CD4-positive, CD25-positive, alpha-beta regulatory T cell (primary cell): Measurements from ENCODE around the gene BNC1. TPM values are rescaled to one million over a fixed set of nuclear protein-coding genes. Genes with fewer than 3 reads are reported as not detected.

ENCODE experiments used
- ATAC-seq, 2 donors: fragments of 150-1000 bp; cut with Tn5 transposase; one replicate each; pipeline ENCODE4 v1.10.0; 2021; ENCODE audit warnings: low read depth in 2 of 2, moderate number of reproducible peaks in 2 of 2, moderate library complexity in 1 of 2
- DNase-seq, 3 donors: peaks; one replicate each; pipeline versions ENCODE4 v3.0.0 to v3.0.0-alpha.2; 2012 to 2022; ENCODE audit warnings: mixed read lengths in 1 of 3
- H3K27ac ChIP-seq: one replicate; pipeline ENCODE4 v1.7.0; 2013; ENCODE audit warnings: mild to moderate bottlenecking, low read length; ENCODE audit not compliant: insufficient read depth, poor library complexity, severe bottlenecking
- H3K27me3 ChIP-seq: one replicate; pipeline ENCODE4 v1.7.0; 2013; ENCODE audit warnings: low read length; ENCODE audit not compliant: control insufficient read depth, insufficient read depth
- H3K36me3 ChIP-seq: one replicate; pipeline ENCODE4 v1.7.0; 2013; ENCODE audit warnings: mild to moderate bottlenecking, low read length, moderate library complexity; ENCODE audit not compliant: control insufficient read depth, insufficient read depth
- H3K4me1 ChIP-seq: 2 replicates; pipeline ENCODE4 v1.7.0; 2013; ENCODE audit warnings: mild to moderate bottlenecking, low read length; ENCODE audit not compliant: insufficient read depth, control insufficient read depth, poor library complexity, severe bottlenecking
- H3K4me3 ChIP-seq: one replicate; pipeline ENCODE4 v1.7.0; 2013; ENCODE audit warnings: low read depth, mild to moderate bottlenecking, low read length, moderate library complexity
- H3K9me3 ChIP-seq, 2 experiments: 1 replicate in 1 of 2; 2 replicates in 1 of 2; pipeline ENCODE4 v1.7.0; 2013; ENCODE audit warnings: low read length in 2 of 2, mild to moderate bottlenecking in 1 of 2, moderate library complexity in 1 of 2; ENCODE audit not compliant: control insufficient read depth in 2 of 2
- H3K27ac Mint-ChIP-seq, 3 donors: one replicate each; pipeline ENCODE4 v1.8.0; 2020 to 2022; ENCODE audit warnings: mild to moderate bottlenecking in 3 of 3, mixed read lengths in 3 of 3, moderate library complexity in 2 of 3
- H3K27me3 Mint-ChIP-seq: one replicate; pipeline ENCODE4 v1.8.0; 2022; ENCODE audit warnings: mild to moderate bottlenecking, mixed read lengths
- H3K36me3 Mint-ChIP-seq: one replicate; pipeline ENCODE4 v1.8.0; 2020; ENCODE audit warnings: mixed read lengths
- H3K4me1 Mint-ChIP-seq, 4 donors: one replicate each; pipeline ENCODE4 v1.8.0; 2020 to 2022; ENCODE audit warnings: mixed read lengths in 4 of 4, mild to moderate bottlenecking in 1 of 4
- H3K4me3 Mint-ChIP-seq, 4 donors: one replicate each; pipeline ENCODE4 v1.8.0; 2020 to 2022; ENCODE audit warnings: mild to moderate bottlenecking in 4 of 4, mixed read lengths in 4 of 4, moderate library complexity in 3 of 4
- H3K9me3 Mint-ChIP-seq, 7 donors: one replicate each; pipeline ENCODE4 v1.8.0; 2020 to 2022; ENCODE audit warnings: mixed read lengths in 7 of 7, mild to moderate bottlenecking in 3 of 7, moderate library complexity in 2 of 7
- polyA plus RNA-seq, 4 donors: library from polyadenylated mRNA; unstranded; fragments of 300-500 nt; fragmentation: Illumina TruSeq; gene quantifications; one replicate each; pipeline ENCODE4 v1.2.3, GENCODE V29; 2021
- total RNA-seq: library from RNA; stranded (reverse); gene quantifications from one replicate; pipeline ENCODE4 v1.2.3, GENCODE V29; 2022

The BNC1 gene
- total and polyA plus RNA-seq, 5 donors from 2014 or later = not detected

- H3K9me3 Mint-ChIP-seq = peaks cover 0 to 2% (median 0%) of the 10 kb centered on the region in 7 donors
- no peaks in the 10 kb centered on the region for H3K4me1 Mint-ChIP-seq
- no peak overlapping the region for H3K27ac ChIP-seq
- H3K36me3 Mint-ChIP-seq = no peaks in the 10 kb centered on the region
- H3K4me1 ChIP-seq = no peaks in the 10 kb centered on the region
- no peaks in the 10 kb centered on the region for H3K27me3 ChIP-seq
- peaks cover 9% of the 10 kb centered on the region for H3K27me3 Mint-ChIP-seq
- no peak for DNase-seq
- H3K4me3 Mint-ChIP-seq = no peak overlapping the region
- no peaks in the 10 kb centered on the region for H3K9me3 ChIP-seq
- no peak overlapping the region for H3K27ac Mint-ChIP-seq
- no peak for ATAC-seq
- H3K4me3 ChIP-seq = no peak overlapping the region
- H3K36me3 ChIP-seq = no peaks in the 10 kb centered on the region
Measured at GRCh38 chr15:83319771-83320170, 35.3 kb upstream of the BNC1 start.

GRCh38 chr15:83318861-83319415, 34.5 kb upstream of the BNC1 start:
- peaks cover 9% of the 10 kb centered on the region for H3K27me3 Mint-ChIP-seq
- no peaks in the 10 kb centered on the region for H3K36me3 ChIP-seq

GRCh38 chr15:83318036-83318435, 33.6 kb upstream of the BNC1 start:
- Histone ChIP-seq H3K36me3 (no peaks in the 10 kb centered on the region), H3K27me3 (no peaks in the 10 kb centered on the region), H3K4me3 (no peak overlapping the region), H3K27ac (no peak overlapping the region), H3K9me3 (no peaks in the 10 kb centered on the region), H3K4me1 (no peaks in the 10 kb centered on the region)
- no peaks in the 10 kb centered on the region for H3K4me1 Mint-ChIP-seq
- ATAC-seq (no peak), DNase-seq (no peak)
- peaks cover 9% of the 10 kb centered on the region for H3K27me3 Mint-ChIP-seq
- peaks cover 0 to 2% (median 0%) of the 10 kb centered on the region in 7 donors for H3K9me3 Mint-ChIP-seq
- H3K27ac Mint-ChIP-seq = no peak overlapping the region
- H3K36me3 Mint-ChIP-seq = no peaks in the 10 kb centered on the region
- H3K4me3 Mint-ChIP-seq = no peak overlapping the region

More at GRCh38 chr15:83318861-83319415, 34.5 kb upstream of the BNC1 start:
- Mint-ChIP-seq H3K36me3 (no peaks in the 10 kb centered on the region), H3K9me3 (peaks cover 0 to 2% (median 0%) of the 10 kb centered on the region in 7 donors), H3K27ac (no peak overlapping the region), H3K4me1 (no peaks in the 10 kb centered on the region), H3K4me3 (no peak overlapping the region)
- Histone ChIP-seq H3K4me1 (no peaks in the 10 kb centered on the region), H3K27ac (no peak overlapping the region), H3K4me3 (no peak overlapping the region), H3K27me3 (no peaks in the 10 kb centered on the region), H3K9me3 (no peaks in the 10 kb centered on the region)
- DNase-seq = no peak
- no peak for ATAC-seq

- Mint-ChIP-seq H3K9me3 (peaks cover 0 to under 1% (median 0%) of the 10 kb centered on the region in 7 donors), H3K4me1 (no peaks in the 10 kb centered on the region), H3K36me3 (no peaks in the 10 kb centered on the region), H3K4me3 (no peak overlapping the region), H3K27ac (no peak overlapping the region), H3K27me3 (peaks cover 9% of the 10 kb centered on the region)
- DNase-seq (no peak), ATAC-seq (no peak)
- H3K36me3 ChIP-seq = no peaks in the 10 kb centered on the region
- no peaks in the 10 kb centered on the region for H3K4me1 ChIP-seq
- no peaks in the 10 kb centered on the region for H3K27me3 ChIP-seq
- H3K4me3 ChIP-seq = no peak overlapping the region
- no peaks in the 10 kb centered on the region for H3K9me3 ChIP-seq
- no peak overlapping the region for H3K27ac ChIP-seq
Measured at GRCh38 chr15:83312071-83312470, 27.6 kb upstream of the BNC1 start.

- H3K27ac Mint-ChIP-seq = no peak overlapping the region
- Histone ChIP-seq H3K36me3 (no peaks in the 10 kb centered on the region), H3K27me3 (no peaks in the 10 kb centered on the region), H3K4me3 (no peak overlapping the region), H3K27ac (no peak overlapping the region), H3K4me1 (no peaks in the 10 kb centered on the region), H3K9me3 (no peaks in the 10 kb centered on the region)
- H3K4me3 Mint-ChIP-seq = no peak overlapping the region
- ATAC-seq = no peak
- no peaks in the 10 kb centered on the region for H3K4me1 Mint-ChIP-seq
- no peaks in the 10 kb centered on the region for H3K9me3 Mint-ChIP-seq
- no peaks in the 10 kb centered on the region for H3K36me3 Mint-ChIP-seq
- peaks cover 5% of the 10 kb centered on the region for H3K27me3 Mint-ChIP-seq
- DNase-seq = no peak
Measured at GRCh38 chr15:83310521-83311456, 26.3 kb upstream of the BNC1 start.

GRCh38 chr15:83308671-83309070, 24.2 kb upstream of the BNC1 start:
- ATAC-seq (no peak), DNase-seq (no peak)
- Histone ChIP-seq H3K9me3 (no peaks in the 10 kb centered on the region), H3K27me3 (no peaks in the 10 kb centered on the region), H3K4me3 (no peak overlapping the region), H3K27ac (no peak overlapping the region), H3K36me3 (no peaks in the 10 kb centered on the region), H3K4me1 (no peaks in the 10 kb centered on the region)
- H3K27ac Mint-ChIP-seq = no peak overlapping the region
- H3K4me3 Mint-ChIP-seq = no peak overlapping the region
- peaks cover 12% of the 10 kb centered on the region for H3K27me3 Mint-ChIP-seq
- H3K9me3 Mint-ChIP-seq = peaks cover 0 to 1% (median 0%) of the 10 kb centered on the region in 7 donors
- H3K36me3 Mint-ChIP-seq = no peaks in the 10 kb centered on the region
- H3K4me1 Mint-ChIP-seq = no peaks in the 10 kb centered on the region

- no peak overlapping the region for H3K27ac ChIP-seq
- peaks cover 0 to 1% (median 0%) of the 10 kb centered on the region in 7 donors for H3K9me3 Mint-ChIP-seq
- peaks cover 17% of the 10 kb centered on the region for H3K27me3 Mint-ChIP-seq
- no peaks in the 10 kb centered on the region for H3K4me1 ChIP-seq
- H3K36me3 Mint-ChIP-seq = no peaks in the 10 kb centered on the region
- no peak overlapping the region for H3K4me3 Mint-ChIP-seq
- H3K27ac Mint-ChIP-seq = no peak overlapping the region
- no peaks in the 10 kb centered on the region for H3K9me3 ChIP-seq
- H3K27me3 ChIP-seq = no peaks in the 10 kb centered on the region
- DNase-seq = no peak
- no peaks in the 10 kb centered on the region for H3K36me3 ChIP-seq
- H3K4me1 Mint-ChIP-seq = no peaks in the 10 kb centered on the region
- H3K4me3 ChIP-seq = no peak overlapping the region
- no peak for ATAC-seq
Measured at GRCh38 chr15:83306561-83306960, 22.1 kb upstream of the BNC1 start.
